ENCODE results near the gene OPA3.

OPA3 gene

DNA sequence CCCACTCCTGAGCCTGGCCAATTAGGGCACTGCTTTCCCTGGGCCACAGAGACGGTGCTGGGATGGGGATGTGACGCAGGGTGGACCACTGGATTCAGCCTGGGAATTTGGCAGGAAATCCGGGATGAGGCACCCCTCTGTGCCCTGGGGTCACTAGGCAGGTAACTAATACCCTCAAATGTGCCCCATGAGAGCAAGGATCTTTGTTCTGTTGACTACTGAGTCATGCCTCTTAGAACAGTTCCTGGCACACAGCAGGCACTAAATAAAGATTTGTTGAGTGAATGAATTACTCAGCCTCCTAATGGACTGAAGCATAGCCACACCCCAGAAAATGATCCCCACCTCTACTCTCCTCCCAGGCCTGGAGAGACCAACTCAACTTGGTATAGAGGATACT, 15.9 kb downstream of the OPA3 start:
- in situ Hi-C loops (cut with HindIII; ENCODE audit: low sequenced_read_pairs), result no loop called here

DNA sequence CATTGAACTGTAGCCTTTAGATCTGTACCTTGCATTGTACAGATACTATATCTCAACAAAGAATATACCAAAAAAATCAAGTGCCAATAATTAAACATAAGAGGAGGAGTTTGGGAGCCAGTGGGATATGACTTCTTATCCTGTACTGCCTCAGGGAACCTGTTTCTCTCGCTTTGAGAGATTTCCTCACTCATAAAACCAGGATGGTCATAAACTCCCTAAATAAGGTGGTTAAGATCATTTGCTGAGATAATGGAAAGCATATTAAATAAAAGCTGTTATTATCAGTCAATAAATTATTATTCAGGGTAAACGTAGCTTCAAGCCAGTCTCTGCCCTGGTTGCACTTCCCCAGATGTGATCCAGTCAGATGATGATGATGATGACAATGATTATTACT, 17.0 kb downstream of the OPA3 start:
- in situ Hi-C loops (cut with HindIII; ENCODE audit: low sequenced_read_pairs), result no loop called here

DNA sequence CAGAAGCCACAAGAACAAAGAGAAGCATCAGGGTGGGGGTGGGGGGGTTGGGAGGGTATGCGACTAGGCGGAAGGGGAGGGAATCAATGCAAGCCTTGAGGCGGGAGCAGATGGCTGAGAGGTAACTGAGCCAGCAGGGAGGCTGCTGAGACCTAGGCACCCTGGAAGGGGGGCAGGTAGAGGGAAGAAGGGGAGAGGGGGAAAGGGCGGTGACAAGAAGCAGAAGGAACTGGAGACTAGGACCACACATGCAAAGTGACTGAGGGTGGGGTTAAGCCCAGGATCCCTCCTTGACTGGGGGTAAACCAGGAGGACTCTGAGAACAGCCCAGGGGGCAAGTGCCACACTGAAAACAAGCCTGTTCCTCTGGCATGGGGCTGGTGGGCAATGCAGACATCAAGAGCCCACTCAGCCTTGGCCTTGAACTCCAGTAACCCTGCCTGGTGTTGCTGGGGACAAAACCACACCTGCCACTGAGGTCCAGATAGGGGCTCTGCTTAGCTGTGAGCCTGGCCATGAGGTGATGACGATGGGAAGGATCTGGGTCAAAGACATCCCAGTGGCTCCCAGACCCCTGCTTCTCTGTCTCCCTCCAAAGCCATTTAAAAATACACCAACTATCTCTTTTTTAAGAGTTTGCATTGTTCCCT, 20.3 kb downstream of the OPA3 start:
- in situ Hi-C loops (cut with HindIII; ENCODE audit: low sequenced_read_pairs), result no loop called here

DNA sequence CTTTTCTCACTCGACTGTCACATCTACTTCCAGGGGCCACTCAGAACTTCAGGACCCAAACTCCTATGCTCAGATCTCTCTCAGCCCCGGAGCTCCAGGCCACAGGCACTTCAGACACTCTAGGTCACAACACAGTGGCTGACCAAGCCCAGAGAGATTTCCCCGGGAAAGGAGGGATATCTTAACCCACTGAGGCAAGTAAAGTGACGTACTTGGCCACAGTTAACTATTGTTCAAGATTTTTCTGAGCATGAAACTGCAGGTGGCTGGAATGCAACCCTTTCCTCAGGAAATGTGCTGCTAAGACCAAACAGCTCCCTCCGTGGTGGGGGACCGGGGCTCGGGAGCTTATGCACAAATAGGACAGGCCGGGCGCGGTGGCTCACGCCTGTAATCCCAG, 23.9 kb downstream of the OPA3 start:
- in situ Hi-C loops (cut with HindIII; ENCODE audit: low sequenced_read_pairs), result no loop called here

DNA sequence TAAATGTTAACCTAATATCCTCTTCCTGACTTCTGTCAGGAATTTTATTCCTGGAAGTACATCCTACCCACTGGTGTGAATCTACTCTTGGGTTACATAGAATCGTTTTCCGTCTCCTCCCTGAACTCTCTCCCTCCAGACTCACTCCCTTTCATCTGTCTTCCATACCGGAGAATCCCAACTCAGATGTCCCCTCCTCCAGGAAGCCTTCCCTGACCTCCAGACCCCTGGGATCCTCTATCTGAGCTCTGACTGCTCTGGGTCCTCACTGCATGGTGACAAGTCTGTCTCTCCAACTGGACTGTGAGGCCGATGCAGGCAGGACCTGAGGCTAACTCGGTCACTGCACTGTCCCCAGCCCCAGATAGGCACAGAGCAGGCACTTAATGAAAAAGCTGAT, 24.6 kb downstream of the OPA3 start:
- in situ Hi-C loops (cut with HindIII; ENCODE audit: low sequenced_read_pairs), result no loop called here

DNA sequence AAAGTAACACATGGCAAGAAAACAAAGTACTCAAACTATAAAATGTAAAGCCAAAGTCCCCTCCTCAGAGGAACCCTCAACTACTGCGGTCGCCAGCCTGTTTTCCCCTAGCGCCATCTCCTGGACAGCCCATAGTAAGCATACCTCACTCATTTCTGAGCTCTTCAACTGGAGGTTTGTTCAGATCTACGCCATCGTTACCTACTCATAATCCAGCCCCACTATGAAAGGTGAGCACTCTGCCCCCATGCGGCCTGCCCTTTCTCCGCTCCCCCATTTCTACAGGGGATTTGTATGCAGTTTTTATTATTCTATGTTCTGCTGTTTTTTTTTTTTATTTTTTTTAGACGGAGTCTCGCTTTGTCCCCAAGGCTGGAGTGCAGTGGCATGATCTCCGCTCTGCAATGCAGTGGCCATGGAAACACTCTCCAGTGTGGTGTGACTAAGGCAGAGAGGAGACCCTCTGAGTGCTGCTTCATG, 26.2 kb downstream of the OPA3 start:
- in situ Hi-C loops (cut with HindIII; ENCODE audit: low sequenced_read_pairs), result no loop called here

DNA sequence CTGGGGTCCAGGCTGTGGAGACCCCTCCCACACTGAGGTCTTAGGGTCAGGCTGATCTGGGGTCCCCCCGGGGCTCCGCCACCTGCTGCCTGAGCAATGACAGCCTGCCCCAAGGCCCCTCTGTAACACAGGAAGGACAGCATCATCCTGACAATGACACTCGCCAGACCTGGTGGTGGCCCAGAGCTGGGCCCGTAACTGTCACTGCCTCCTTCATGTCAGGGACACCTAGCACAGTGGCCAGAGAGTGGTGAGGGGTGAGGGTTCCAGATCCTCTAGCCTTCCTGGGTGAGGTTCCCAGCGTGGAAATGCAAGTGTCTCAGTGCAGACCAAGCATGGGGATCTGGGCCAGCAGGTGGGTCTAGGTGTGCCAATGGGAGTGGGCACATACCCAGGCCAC, 27.8 kb downstream of the OPA3 start:
- in situ Hi-C loops (cut with HindIII; ENCODE audit: low sequenced_read_pairs), result no loop called here

DNA sequence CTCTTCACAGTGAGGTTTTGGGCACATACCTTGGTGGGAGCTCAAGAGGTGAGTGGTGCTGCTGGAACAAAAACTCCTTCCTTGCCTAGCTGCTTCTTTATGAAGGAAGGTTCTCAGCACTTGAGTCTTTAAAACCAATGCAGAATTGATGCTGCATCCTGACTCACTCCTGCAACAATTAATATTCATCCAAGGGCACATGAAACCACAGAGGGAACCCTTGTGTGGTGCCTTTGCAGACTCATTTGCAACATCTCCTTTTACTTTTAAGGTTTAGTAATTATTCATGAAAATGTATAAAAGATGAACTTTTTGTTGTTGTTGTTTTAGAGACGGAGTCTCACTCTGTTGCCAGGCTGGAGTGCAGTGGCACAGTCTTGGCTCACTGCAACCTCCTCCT, 30.1 kb downstream of the OPA3 start:
- in situ Hi-C loops (cut with HindIII; ENCODE audit: low sequenced_read_pairs), result no loop called here

DNA sequence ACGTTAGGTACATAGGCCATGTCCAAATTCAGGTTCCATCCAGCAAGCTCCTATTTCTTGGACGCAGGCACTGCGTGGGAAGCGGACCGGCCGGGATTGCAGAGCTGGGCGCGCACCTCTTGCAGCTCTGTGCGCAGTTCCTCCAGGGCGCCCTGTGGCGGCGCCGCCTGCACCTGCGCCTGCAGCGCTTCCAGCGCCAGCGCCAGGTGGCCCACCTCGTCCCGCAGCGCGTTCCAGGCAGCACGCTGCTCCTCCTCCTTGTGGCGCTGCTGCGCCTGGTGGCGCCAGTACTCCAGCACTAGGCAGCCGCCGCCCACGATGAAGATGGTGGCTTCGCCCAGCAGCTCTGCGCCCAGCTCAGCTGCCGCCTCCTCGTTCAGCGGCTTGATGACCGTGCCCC, 31.1 kb downstream of the OPA3 start:
- in situ Hi-C loops (cut with HindIII; ENCODE audit: low sequenced_read_pairs), result no loop called here

DNA sequence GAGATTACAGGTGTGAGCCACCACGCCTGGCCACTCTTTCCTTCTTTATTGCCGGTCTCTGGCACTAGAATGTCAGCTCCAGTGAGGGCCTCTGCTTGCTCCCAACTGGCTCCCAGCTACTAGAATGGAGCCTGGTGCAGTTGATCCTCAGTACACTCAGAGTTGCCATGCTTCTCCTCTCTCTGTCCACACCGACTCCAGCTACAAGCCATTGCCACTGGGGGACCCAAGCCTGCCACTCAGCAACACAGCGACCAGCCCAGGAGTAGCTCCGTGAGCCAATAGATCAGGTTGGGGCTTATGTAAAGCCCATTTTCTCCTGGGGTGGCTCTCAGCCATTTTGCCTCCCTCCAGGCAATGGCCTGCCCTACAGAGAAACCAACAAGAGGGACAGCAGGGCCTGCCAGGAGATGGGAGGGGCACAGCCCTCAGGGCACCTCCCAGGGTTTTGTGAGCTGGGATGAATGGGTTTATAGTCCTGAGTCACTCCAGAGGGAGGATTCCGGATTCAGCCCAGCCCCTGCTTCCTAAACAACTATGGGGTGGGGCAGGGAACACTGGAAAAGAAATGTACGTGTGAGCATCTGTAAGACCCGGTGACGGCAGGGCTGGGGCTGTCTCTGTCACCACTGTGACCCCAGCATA, 36.5 kb downstream of the OPA3 start:
- in situ Hi-C loops (cut with HindIII; ENCODE audit: low sequenced_read_pairs), result no loop called here

DNA sequence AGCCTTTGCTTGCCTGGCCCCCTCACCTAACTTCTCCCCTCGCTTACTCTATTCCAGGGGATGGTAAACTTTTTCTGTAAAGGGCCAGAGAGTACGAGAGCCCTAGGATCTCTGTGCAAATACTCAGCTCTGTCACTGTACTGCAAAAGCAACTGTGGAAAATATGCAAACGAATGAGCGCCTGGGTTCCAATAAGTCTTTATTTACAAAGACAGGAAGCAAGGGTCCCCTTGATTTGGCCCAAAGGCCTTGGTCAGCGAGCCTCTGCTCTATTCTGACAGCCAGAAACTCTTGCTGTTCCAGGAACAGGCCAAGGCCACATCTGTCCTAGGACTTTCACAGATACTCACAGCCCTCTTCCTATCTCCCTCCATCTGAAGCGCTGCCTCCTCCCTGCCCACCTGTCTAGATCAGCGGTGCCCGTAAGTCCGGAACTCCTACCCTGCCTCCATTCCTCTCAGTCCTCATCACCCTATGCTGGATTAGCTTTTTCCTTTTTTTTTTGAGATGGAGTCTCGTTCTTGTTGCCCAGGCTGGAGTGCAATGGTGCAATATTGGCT, 37.3 kb downstream of the OPA3 start:
- in situ Hi-C loops (cut with HindIII; ENCODE audit: low sequenced_read_pairs), result no loop called here

DNA sequence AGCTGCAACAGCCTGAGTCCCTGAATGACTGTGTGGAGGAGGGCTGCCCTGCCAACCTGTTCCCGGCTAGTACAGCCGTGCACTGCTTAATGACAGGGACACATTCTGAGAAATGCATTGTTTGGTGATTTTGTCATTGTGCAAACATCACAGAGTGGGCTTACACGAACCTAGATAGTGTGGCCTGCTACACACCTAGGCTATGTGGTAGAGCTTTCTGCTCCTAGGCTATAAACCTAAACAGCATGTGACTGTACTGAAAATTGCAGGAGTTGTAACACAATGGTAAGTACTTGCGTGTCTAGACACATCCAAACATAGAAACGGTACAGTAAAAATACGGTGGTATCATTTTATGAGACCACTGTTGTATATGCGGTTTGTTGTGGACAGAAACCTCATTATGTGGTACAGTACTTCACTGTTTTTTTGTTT, 42.4 kb downstream of the OPA3 start:
- in situ Hi-C loops (cut with HindIII; ENCODE audit: low sequenced_read_pairs), result no loop called here

DNA sequence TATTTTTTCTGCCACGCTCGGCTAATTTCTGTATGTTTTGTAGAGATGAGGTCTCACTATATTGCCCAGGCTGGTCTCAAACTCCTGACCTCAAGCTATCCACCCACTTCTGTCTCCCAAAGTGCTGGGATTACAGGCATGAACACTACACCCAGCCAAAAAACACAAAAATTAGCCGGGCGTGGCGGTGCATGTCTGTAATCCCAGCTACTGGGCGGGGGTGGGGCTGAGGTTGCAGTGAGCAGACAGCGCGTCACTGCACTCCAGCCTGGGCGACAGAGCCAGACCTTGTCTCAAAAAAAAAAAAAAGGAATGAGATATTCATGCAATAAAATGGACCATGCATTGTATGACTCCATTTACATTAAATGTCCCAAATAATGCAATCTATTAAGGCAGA, 45.1 kb downstream of the OPA3 start:
- in situ Hi-C loops (cut with HindIII; ENCODE audit: low sequenced_read_pairs), result no loop called here

DNA sequence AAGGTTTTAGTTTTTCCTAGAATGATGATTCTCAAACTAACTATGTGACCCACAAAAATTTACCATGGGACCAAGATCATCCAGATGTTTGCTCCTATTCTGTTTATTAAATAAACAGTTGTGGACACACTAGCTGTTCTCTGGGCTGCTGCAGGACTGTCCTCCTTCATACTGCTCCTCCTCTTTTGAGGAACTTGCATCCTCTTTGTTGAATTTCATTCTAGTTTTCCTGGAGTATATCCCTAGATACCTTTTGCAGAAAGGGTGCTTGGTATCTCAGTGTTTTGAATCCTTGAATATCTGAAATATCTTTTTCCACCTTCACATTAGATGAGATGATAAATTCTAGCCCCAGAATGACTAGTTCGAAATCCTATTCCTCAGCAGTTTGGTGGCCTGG, 53.3 kb downstream of the OPA3 start:
- in situ Hi-C loops (cut with HindIII; ENCODE audit: low sequenced_read_pairs), result no loop called here

DNA sequence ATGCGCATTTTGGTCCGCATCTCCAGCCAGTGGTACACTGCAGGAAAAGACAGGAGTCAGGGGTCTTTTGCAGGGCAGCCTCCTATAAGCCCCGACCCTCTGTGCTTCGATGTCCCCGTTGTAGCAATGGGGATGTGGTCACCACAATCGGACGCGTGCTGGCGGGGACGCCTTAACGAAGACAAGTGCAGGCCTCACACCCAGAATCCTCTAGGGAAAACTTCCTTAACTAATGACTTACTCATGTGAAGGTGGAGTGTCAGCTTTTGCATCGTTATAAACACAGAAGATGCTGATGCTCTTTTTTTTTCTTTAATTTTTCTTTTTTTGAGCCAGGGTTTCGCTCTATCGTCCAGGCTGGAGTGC, 55.2 kb downstream of the OPA3 start:
- in situ Hi-C loops (cut with HindIII; ENCODE audit: low sequenced_read_pairs), result no loop called here

DNA sequence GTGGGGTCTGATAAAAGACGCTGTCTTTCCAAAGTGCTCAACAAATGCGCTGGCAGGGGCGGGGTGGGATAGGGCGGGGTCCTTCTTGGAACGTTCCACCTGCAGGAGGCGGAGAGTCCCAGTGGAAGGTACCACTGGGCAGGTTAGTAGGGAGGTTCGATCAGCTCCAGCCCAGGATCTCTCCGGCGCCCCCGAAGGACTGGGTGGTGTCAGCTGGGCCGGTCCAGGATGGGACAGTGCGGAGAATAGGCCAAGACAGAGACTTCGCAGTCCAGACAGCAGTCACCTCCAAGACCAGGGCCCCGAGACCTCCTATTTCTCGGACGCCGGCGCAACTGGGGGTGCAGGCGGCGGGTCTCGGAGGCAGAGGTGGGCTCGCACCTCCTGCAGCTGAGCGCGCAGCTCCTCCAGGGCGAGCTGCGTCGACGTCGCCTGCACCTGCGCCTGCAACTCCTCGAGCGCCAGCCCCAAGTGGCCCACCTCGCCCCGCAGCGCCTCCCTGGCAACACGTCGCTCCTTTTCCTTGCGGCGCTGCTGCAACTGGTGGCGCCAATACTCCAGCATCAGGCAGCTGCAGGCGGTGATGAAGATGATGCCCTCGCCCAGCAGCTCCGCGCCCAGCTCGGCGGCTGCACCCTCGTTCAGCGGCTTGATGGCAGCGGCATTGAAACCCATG, 55.7 kb downstream of the OPA3 start:
- in situ Hi-C loops (cut with HindIII; ENCODE audit: low sequenced_read_pairs), result no loop called here

DNA sequence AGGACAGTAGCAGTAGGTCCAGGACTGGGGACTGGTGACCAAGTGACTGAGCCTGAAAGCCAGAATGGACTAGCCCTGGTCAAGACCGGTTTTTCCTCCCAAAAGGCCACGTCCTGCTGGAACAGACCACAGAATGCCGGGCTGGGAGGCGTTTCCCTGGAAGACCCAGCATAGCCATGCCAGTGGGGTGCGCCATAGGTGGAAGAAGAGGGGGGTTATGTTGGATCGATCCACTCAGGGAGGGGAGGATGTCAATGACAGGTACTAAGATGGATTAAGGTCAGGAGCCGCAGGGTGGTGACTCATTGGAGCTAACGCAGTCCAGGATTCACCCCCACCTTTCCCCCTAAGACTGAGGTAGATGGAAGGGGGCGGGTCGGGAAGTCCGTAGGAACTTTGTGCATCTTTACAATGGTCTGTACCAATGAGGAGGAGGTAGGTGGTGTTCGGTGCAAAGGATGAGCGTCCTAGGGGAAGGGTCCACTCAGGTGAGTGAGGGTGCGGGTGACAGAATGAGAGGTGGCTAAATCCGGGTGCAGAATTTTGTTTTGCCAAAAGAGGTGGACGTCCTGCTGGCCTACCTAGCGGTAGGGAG, 56.4 kb downstream of the OPA3 start:
- in situ Hi-C loops (cut with HindIII; ENCODE audit: low sequenced_read_pairs), result no loop called here

DNA sequence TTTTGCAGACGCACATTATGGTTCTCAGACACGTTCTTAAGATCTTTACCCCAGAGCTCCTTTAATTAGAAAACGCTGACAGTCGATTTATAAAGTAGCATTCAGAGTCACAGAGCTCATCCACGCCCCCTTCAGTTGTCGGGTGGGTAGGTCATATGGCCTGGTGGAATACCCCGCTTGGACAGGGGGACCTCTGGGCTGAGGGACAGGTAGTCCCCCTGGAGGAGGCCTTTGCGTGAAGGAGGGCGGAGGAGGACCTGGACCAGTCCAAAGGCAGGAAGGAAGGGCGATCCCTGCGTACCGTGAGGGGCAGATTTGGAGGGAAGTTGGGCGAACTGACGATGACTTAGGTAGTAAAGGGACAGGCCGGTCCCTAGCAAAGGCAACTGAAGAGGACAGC, 56.9 kb downstream of the OPA3 start:
- in situ Hi-C loops (cut with HindIII; ENCODE audit: low sequenced_read_pairs), result no loop called here

DNA sequence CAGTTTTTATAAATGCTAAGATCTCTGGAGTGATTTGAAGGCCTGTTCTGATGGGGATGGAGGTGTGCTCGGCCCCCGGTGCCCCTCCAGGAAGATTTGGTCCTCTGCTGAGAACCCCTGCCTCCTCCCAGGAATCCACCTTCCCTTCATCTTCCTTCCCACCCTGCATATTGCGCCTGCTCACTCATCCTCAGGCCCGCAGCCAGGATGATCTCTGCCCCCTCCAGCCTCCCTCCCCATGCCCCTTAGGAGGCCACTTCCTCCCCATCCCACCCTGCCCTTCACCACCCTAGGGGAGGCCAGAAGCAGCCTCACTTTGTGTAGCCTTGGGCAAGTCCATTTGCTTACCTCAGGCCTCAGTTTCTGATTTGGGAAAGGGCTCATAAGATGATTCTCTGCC, 57.6 kb downstream of the OPA3 start:
- in situ Hi-C loops (cut with HindIII; ENCODE audit: low sequenced_read_pairs), result no loop called here

DNA sequence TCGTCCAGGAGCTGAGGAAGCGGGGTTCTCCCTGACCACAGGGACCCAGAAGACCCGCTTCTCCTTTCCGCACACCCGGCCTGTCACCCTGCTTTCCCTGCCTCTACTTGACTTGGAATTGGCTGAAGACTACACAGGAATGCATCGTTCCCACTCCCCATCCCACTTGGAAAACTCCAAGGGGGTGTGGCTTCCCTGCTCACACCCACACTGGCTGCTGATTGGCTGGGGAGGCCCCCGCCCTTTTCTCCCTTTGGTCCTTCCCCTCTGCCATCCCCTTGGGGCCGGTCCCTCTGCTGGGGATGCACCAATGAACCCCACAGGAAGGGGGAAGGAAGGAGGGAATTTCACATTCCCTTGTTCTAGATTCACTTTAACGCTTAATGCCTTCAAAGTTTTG, 58.5 kb downstream of the OPA3 start:
- in situ Hi-C loops (cut with HindIII; ENCODE audit: low sequenced_read_pairs), result no loop called here

DNA sequence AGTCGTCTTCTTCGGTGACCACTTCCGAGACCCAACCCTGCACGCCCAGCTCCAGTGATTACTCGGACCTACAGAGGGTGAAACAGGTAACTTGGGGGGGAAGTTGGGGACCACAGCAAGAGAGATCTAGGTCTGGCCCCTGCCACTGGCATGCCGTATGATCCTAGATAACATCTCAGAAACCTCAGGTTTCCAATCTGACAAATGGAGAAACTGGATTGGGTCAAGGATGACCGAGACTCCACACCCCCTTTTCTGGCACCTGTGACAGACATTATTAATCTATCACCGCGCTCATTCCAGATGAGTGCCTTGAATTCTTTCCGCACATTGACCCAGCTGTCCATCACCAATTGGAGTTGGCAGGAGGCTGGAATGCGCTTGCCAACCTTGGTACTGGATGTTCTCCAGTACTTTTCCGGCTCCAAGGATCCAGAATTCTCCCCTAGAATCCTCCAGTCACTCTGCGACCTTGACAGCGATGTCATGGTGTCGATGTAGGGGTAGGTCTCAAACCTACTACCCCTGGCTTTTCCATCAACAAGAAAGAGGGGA, 60.0 kb downstream of the OPA3 start:
- in situ Hi-C loops (cut with HindIII; ENCODE audit: low sequenced_read_pairs), result no loop called here

All from DLD1 (cell line).